HG03442 (cell line): ENCODE results near the gene FAM171A2.

ENCODE experiments used
- ATAC-seq: cut with Tn5 transposase; IDR thresholded peaks from one replicate; pipeline ENCODE4 v1.9.1; 2021; ENCODE audit warnings: mild to moderate bottlenecking, moderate library complexity; ENCODE audit not compliant: unreplicated experiment

Gene FAM171A2

DNA sequence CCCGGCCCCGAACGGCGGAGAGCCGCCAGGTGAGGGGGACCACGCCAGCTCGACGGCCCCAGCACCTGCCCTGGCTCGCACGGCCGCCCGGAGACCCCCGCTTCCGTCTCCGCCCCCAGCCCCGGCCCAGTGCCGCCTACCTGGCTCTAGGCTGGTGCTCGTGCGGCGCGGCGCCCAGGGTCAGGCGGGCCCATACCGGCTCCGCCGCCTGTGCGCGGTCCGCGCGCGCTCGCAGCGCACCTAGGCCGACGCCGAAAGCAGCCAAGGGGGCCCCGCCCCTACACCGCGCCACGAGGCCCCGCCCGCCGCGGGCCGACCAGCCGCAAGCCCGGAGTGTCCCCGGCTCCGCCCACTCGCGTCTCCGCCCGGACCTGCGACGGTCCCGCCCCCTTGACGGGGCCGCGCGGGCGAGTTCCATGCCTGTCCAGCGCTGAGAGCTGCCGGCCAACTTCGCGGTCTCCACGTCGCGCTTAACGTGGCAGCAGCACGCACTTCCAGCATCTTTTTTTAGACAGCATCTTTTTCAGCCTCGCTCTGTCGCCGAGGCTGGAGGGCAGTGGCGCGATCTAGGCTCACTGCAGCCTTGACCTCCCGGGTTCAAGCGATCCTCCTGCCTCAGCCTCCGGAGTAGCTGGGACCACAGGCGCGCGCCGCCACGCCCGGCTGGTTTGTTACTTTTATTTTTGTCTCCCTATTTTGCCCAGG, 38.9 kb downstream of the FAM171A2 start, which contains the start of gene SLC25A39:
Gene SLC25A39, minus strand, starts transcription at position 253 of the 705 bp plus-strand sequence. CDS start 1,261 bp downstream, outside the sequence.
- ATAC-seq = peak; percentile 58

DNA sequence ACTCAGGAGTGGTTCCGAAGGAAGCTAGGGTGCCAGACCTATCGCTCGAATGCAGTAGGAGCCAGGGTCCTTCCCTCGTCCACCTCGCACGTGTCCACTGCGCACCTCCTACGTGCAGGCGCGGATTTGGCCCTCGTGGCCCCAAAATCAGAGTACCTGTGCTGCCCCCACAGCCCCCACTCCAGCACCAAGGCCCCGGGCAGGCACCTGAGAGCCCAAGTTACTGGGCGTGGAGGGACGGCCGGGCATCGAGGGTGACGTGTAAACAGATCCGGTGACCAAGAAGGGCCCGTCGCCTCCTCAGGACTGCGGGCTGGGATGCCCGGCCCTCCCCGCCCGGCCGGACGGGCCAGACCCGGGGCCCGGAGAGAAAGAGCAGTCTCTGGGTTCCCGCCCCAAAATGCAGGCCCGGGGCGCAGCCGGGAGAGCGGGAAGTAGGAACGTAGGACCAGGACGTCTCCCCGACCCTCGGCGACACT, 39.5 kb downstream of the FAM171A2 start:
- peak; percentile 2 for ATAC-seq

DNA sequence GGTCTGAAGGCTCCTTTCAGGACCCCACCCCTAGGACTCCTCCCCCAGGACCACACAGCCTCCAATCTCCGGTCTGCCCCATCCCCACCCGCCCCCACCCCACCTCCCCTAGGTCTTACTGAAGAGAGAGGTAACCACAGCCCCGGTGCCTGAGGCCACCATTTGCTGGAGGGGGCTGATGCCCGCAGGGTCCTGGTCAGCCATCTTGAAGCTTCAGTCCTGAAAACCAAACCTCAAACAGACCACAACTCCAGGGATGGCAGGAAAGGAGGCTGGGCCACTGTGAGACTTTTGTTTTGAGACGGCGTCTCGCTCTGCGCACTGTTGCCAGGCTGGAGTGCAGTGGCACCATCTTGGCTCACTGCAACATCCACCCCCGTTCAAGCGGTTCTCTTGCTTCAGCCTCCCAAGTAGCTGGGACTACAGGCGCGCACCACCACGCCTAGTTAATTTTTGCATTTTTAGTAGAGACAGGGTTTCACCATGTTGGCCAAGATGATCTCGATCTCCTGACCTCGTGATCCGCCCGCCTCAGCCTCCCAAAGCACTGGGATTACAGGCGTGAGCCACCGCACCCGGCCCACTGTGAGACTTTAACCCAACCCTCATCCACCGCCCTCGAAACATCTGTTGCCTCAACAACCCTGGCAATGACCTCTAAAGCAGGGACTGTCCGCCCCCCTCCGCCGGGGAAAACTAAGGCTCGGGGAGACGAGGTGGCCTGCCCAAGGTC, 40.1 kb downstream of the FAM171A2 start:
- ATAC-seq = no peak

DNA sequence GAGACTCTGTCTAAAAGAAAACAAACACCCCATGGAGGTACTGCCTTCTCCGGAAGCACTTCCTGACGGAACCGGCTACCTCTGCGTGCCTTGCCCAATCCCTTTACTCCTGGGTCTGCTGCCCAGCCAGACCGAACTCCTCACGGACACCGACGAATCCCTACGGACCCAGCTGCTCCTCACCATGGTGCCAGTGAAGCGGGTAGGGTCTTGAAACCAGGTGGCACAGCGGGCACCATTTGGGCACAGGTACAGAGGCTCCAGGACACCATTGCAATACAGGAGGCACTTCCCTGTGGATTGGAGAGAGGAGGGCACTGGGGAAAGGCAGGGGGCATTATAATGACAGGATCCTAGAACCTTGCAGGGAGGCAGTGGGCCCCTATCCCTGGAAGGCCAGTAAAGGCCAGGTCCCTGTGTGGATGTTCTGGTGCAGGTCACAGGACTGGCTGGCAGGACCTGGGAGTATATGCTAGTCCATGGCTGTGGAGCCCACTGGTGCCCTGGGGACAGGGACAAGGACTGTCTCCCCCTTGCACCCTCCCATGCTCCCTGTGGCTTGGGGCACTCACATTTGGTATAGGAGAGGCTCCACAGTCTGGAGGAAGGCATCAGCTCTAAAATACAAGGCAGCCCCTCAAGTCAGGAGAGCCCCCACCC, 41.3 kb downstream of the FAM171A2 start:
- no peak for ATAC-seq

DNA sequence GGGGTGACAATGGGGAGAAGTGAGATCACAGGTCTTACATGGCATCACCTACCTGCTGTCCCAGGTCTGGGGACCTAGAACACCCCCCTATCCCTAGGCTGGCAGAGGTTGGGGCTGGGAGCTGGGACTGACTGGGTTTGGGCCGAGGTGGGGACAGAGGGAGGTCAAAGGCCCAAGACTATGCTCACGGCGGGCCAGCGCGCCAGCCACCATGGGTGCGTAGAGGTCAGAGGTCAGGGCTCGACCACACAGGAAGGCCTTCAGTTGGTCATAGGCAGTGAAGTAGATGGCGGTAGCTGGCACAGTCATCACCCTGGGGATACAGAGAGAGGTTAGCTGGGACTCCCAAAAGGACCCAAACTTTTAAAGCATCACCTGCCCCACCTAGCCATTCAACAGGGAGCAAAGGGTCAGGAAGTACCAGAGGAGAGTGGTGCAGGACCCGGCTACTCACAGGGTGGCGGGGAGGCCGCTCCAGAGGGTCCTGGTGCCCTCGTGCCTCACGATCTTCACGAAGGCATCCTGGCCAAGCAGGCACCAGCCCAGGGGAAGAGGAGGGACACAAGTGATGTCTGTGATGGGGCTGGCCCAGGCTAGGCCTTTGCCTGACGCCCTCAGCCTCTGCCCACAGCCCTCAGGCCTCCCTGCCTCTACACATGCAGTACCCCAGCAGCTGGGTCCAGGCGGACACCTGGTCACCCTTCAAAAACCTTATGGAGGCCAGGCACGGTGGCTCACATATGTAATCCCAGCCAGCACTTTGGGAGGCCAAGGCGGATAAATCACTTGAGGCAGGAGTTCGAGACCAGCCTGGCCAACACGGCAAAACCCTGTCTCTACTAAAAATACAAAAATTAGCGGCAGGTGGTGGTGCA, 42.2 kb downstream of the FAM171A2 start:
- ATAC-seq = no peak

DNA sequence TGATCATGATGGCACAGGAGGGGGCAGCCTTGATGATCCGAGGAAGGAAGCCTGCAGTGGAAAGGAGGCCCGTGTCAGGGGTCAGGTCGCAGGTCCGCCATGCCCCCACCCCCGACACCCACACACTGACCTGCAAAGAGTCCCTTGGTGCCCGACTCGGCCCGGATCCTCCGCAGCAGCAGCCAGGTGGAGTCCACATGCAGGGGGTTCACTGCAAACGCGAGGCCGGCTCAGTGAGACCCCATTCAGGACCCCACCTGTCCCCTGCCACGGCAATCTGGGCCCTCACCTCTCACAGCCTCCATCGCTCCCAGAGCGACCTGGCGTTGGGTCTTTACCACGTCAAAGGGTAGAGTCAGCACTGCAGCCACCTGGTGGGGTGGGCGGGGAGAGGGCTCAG, 43.6 kb downstream of the FAM171A2 start:
- ATAC-seq = no peak

DNA sequence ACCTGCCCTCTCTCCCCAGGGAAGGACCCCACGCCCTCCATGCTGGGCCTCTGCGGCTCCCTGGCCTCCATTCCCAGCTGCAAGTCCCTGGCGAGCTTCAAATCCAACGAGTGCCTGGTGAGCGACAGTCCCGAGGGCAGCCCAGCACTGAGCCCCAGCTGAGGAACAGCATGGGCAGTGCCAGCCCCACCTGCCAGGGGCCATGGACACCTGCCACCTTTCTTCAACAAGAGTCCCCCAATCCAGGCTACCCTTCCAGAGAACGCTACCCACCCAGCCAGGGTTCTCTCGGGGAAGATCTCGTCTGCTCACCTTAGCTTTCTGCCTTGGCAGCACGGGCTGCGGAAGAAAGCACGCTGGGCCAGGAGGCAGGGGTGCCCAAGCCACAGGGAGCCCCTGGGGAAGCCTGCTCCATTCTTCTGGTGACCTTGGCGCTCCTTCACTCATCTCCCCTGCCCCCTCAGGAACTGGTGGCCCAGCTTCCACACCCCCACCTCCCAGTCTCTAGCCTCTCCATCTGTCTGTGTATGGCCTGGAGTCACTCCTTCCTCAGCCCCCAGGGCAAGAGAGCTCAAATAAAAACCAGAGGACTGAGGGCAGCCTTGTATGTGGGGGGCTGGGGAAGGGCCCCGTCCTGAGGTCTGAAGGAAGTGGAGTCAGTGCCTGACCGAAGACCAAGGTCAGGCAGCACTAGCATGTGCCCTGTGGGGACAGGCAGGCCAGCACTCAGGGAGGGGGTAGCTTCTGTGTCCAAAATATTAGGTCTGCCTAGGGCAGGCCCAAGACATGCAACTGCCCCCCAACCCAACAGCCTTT, 45.4 kb downstream of the FAM171A2 start:
- no peak for ATAC-seq

DNA sequence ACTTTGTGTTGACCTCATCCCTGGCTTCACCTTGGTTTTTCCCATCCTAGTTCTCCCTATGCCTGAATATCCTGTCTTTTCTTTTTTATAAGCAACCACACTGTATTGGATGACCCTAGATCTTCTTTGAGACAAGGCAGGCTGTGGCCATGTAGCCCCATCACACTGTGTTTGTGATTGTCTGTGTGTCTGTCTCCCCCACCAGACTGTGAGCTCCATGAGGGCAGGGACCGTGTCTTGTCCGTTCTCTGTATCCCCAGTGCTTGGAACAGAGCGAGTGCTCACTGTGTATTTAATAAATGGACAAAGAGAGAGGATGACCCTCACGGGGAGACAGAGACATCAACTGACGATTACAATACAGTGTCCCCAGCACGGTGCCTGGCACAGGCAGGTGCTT, 46.1 kb downstream of the FAM171A2 start:
- no peak for ATAC-seq

DNA sequence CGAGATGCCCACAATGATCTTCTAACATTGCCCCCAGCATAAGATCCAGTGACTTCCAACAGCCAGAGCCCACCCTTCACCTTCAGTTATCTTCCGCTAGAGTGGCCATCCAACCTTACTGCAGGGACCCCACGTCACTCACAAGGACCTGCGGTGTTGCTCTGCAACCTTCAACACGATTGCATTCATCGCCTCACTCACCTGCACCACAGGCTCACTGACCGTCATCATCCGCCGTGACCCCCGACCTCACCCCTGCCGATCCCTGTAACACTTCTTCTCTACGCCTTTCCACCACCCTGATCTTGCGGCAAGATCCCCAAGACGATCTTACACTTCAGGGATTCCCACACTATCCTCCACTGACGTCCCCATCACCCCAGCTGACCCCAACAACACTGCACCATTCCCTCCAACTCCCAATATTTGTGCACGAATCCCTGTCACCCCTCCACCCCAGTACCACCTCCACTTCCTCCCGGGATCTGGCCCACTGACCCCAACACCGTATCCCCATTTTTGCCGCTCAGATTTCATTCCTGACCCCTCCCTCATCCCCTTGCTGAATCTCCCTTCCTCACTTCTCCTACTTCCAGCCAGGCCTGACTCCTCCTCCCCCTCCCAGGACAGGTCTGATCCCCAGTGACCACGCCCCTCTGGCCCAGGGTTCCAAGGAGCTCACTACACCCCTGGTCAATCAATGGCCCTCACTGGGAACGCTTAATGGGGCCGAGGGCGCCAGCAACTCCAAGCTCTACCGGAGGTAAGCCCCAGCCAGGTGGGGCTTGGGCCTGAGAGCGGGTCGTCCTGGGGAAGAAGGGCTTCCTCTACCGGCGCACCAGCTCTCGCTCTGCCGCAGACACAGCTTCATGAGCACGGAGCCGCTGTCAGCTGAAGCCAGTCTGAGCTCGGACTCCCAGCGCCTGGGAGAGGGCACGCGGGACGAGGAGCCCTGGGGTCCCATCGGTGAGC, 47.6 kb downstream of the FAM171A2 start:
- no peak for ATAC-seq

DNA sequence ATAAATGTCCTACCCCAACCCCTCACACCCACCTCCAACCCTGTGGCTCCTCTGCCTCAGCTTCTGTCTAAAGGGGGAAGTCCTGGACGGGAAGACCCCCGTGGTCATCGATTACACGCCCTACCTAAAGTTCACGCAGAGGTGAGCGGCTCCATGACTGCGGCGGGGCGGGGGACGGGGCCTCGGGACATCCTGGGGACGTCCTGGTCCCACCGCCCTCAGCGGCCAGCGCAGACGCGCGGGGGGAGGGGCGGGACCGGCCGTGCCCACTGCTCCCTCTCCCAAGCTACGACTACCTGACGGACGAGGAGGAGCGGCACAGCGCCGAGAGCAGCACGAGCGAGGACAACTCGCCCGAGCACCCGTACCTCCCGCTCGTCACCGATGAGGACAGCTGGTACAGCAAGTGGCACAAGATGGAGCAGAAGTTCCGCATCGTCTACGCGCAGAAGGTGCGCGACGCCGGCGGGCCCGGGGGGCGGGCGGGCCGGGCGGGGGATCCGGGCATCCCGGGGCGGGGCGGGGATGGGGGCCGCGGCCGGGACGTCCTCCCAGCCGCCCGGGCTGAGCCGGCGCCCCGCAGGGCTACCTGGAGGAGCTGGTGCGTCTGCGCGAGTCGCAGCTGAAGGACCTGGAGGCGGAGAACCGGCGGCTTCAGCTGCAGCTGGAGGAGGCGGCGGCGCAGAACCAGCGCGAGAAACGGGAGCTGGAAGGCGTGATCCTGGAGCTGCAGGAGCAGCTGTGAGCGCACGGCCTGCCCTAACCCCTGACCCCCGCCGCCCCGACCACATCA, 48.6 kb downstream of the FAM171A2 start:
- no peak for ATAC-seq

DNA sequence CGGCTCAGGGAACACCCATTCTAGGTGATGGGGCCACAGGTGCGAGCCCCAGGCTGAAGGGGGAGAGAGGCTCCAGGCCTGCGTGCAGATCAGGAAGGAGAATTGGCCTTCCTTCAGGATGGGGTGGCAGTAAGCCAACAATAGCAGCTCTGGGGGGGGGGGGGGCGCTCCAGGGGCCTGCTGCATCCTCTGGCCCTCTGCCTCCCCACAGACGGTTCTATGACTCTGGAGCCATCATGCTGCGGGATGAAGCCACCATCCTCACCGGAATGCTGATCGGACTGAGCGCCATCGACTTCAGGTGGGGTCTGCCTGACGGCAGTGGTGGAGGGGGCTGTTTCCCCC, 49.2 kb downstream of the FAM171A2 start:
- ATAC-seq = no peak

DNA sequence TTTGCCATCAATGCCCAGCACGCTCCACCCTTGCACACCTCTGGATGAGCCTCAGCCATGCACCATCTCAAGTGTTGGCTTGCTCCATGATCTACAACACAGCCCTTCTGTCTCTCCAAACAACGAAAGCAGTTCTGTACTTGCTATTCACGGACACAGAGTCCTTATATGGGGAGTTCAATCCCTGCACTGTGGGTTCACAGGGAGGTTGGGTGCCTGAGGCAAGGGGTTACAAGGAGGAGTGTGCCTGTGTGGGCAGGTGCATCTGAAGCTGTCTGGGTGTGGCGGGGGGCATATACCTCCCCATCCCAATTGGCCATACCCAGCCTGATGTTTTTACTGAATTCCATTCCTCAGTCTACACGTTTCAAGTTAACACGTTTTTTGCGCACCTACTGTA, 49.6 kb downstream of the FAM171A2 start:
- ATAC-seq = no peak

DNA sequence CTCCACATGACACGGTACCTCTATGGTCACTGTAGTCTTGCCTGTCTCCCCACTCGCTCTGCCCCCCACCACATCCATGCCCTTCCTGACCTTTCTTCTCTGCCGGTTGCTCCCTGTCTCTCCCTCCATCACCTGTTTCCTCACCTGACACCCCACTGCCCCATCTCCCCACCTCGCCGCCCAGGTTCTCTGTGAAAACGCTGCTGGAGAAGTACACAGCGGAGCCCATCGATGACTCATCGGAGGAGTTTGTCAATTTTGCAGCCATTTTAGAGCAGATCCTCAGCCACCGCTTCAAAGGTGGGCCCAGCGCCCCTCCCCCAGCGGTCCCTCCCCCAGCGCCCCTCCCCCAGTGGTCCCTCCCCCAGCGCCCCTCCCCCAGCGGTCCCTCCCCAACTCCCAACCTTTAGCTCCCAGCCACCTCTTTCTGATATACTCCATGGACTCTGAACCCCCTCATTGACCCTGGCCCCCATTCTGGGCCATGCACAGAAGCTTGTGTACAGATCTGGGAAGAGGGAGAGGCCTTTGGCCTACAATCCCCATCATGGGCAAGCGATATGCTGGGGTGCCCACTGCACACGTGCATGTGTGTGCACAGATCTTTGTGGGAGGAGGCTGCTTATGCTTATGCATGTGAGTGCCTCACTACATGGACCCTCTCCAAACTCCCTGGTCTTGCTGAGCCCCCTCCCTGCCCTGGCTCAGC, 51.1 kb downstream of the FAM171A2 start:
- ATAC-seq = no peak

DNA sequence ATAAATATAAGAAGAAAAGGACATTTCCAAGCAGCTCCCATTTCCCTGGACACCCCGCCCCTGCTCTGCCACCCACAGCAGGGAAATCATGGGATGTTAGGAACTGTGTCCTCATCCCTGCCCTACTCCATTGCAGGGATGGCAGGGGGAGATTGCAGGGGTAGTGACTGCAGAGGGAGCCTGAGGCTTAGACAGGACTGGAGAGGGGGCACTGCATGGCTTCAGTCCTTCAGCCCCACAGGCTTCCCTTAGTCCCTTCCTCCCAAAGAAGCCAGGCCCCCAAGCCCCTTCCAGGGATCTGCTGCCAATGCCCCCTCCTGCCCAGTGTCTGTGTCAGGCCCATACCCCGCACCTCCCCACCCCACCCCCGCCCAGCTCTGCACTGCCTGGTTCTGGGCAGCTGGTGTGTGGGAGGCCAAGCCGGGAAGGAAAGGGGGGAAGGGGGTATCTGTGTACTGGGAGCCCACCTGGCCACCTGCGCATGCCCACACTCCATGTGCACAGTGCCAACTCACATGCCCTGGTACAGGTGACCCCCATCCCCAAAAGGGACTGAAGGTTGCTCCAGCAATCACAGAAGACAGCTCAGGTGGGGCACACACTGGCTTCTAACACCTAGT, 52.0 kb downstream of the FAM171A2 start:
- no peak for ATAC-seq

DNA sequence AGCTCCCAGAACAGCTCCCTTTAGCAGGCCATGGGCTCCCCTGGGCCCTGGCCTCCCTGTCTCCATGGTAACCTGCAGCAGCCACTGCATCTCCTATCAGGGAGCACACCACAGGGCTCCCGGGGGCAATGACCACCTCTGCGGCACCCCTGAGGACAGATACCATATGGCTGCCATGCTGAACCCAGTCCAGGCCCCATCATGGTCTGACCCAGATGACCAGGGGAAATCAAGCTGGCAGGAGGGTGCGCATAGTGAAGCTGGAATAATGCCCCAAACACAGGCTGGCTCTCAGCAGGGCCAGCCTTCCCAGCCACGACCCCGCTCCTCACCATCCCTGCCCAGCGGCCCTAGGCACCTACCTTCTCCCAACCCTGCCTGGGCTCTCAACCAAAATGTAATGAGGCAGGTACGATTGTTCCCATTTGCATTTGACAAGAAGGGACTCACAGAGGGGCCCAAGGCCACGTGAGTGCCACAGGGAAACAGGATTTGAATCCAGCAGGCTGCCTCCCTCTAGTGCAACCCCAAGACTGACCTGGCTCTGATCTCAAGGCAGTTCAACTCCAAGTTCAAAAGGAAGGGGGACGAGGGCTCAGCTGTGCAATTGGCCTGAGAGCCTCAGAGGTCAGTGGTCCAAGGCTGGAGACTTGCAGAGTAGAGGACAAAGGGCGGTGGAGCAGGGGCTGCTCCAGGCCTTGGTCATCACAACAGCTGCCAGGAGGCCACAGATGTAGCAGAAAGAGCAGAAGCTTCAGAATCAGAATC, 52.9 kb downstream of the FAM171A2 start:
- ATAC-seq = no peak

DNA sequence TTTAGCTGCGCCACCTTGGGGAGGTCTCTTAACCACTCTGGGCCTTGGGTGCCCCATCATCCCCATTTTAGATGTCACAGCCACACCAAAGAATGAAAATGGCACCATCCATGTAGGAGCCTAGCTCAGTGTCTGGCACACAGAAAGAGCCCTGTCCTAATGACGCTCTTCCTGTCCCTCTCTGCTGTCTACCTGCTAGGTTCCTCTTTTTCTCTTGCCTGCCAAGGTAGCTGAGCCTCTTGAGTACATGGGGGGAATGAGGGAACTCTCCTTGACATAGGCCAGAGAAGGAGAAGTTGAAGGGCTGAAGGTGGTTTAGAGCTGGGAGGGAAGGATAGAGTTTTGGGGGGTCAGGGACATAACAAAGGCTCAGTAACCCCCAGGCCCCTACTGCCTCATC, 53.5 kb downstream of the FAM171A2 start:
- no peak for ATAC-seq
